A549 (cell line): ENCODE results near the gene NPAS2. TPM values are rescaled to one million over a fixed set of nuclear protein-coding genes. Genes with fewer than 3 reads are reported as not detected.

Experiments
- ATAC-seq, 2 experiments: fragments of 200-7000 bp in 1 of 2; fragments of >200 bp in 1 of 2; cut with Nextera tagmentation in 1 of 2; cut with Tn5 transposase in 1 of 2; 3 replicates each; pipeline versions ENCODE4 v1.8.0 to v1.9.1; 2018 to 2020; ENCODE audit warnings: mild to moderate bottlenecking in 1 of 2, moderate library complexity in 1 of 2
- CTCF ChIA-PET: fragments of 300-600 bp; sonication (Branson Sonifier 250); formaldehyde crosslinking; extraction: SDS; loops from one replicate; lab custom pipeline; 2021; ENCODE audit warnings: antibody characterized with exemption, inconsistent platforms; lab: Yijun Ruan, JAX
- POLR2A ChIA-PET: fragments of 350-600 bp; formaldehyde crosslinking; extraction: SDS; loops from one replicate; lab custom pipeline; 2021; ENCODE audit warnings: antibody characterized with exemption, inconsistent platforms; lab: Yijun Ruan, JAX
- DNase-seq, 2 experiments: peaks; one replicate each; pipeline versions ENCODE4 v3.0.0 to v3.0.0-alpha.2; 2011 to 2016; ENCODE audit warnings: low read depth in 1 of 2, low spot score in 1 of 2
- FAIRE-seq: peaks from 2 replicates; lab custom pipeline; 2011; peaks lifted over from hg19 to GRCh38; lab: Jason Lieb, UNC
- H3K27ac ChIP-seq, 2 experiments: fragments of >200 bp; sonication (Bioruptor Twin); formaldehyde crosslinking; 3 replicates each; pipeline ENCODE4 v1.5.1; 2016 to 2017
- H3K4me1 ChIP-seq: fragments of >200 bp; sonication (Bioruptor Twin); formaldehyde crosslinking; 3 replicates; pipeline ENCODE4 v1.6.1; 2016
- H3K4me2 ChIP-seq: fragments of >200 bp; sonication (Bioruptor Twin); formaldehyde crosslinking; 3 replicates; pipeline ENCODE4 v1.6.1; 2016
- H3K4me3 ChIP-seq: fragments of >200 bp; sonication (Bioruptor Twin); formaldehyde crosslinking; 3 replicates; pipeline ENCODE4 v1.5.1; 2016
- H3K9me3 ChIP-seq: fragments of >200 bp; sonication (Bioruptor Twin); formaldehyde crosslinking; 3 replicates; pipeline ENCODE4 v1.6.1; 2016
- ATOH8 ChIP-seq: fragments of 250-450 bp; sonication (Bioruptor Pico); IDR thresholded peaks from 2 replicates; pipeline ENCODE4 v1.5.0; 2020; ENCODE audit warnings: low read depth, mild to moderate bottlenecking, moderate library complexity
- BCL3 ChIP-seq: fragments of >200 bp; sonication (Bioruptor Twin); formaldehyde crosslinking; IDR thresholded peaks from 3 replicates; pipeline ENCODE4 v1.6.1; 2016
- CBX2 ChIP-seq: fragments of 200-600 bp; sonication (generic); IDR thresholded peaks from 2 replicates; pipeline ENCODE4 v1.6.1; 2016; ENCODE audit warnings: low read depth, mild to moderate bottlenecking, borderline replicate concordance
- CBX8 ChIP-seq: fragments of 200-600 bp; sonication (generic); IDR thresholded peaks from 2 replicates; pipeline ENCODE4 v1.6.1; 2016
- CHD2 ChIP-seq: fragments of 150-350 bp; IDR thresholded peaks from 2 replicates; pipeline ENCODE4 v1.6.1; 2014; ENCODE audit warnings: low read length; ENCODE audit not compliant: partially characterized antibody
- ESRRA ChIP-seq: fragments of 150-350 bp; IDR thresholded peaks from 2 replicates; pipeline ENCODE4 v1.6.1; 2014; ENCODE audit warnings: mild to moderate bottlenecking, low read length, borderline replicate concordance
- GATA3 ChIP-seq: IDR thresholded peaks from 2 replicates; pipeline ENCODE4 v1.6.1; 2012; ENCODE audit warnings: borderline replicate concordance
- HOXB13 ChIP-seq: fragments of 250-450 bp; sonication (Bioruptor Pico); IDR thresholded peaks from 2 replicates; pipeline ENCODE4 v1.5.0; 2020; ENCODE audit warnings: low read depth, mild to moderate bottlenecking, moderate library complexity
- JUNB ChIP-seq: fragments of >200 bp; sonication (Bioruptor Twin); formaldehyde crosslinking; IDR thresholded peaks from 2 replicates; pipeline ENCODE4 v1.6.1; 2016
- MAFK ChIP-seq: fragments of 450-650 bp; IDR thresholded peaks from 2 replicates; pipeline ENCODE4 v1.6.1; 2014; ENCODE audit not compliant: partially characterized antibody
- MAZ ChIP-seq: fragments of 150-350 bp; IDR thresholded peaks from 2 replicates; pipeline ENCODE4 v1.6.1; 2014; ENCODE audit warnings: antibody characterized with exemption, low read depth, low read length, borderline replicate concordance
- MYC ChIP-seq: IDR thresholded peaks from 2 replicates; pipeline ENCODE4 v1.6.1; 2012; ENCODE audit warnings: mild to moderate bottlenecking, inconsistent platforms, low read length, improper control_type of control experiment, borderline replicate concordance
- NFE2L2 ChIP-seq: fragments of 150-350 bp; conservative IDR thresholded peaks from 2 replicates; pipeline ENCODE4 v1.6.1; 2014; ENCODE audit warnings: low read length
- PHF8 ChIP-seq: fragments of 200-600 bp; sonication (generic); IDR thresholded peaks from 2 replicates; pipeline ENCODE4 v1.6.1; 2016; ENCODE audit warnings: low read depth, mild to moderate bottlenecking, antibody characterized with exemption, moderate library complexity, borderline replicate concordance
- POLR2A ChIP-seq: IDR thresholded peaks from 2 replicates; pipeline ENCODE4 v1.6.1; 2012; ENCODE audit warnings: mild to moderate bottlenecking, low read length
- TP53 ChIP-seq: fragments of 250-450 bp; sonication (Bioruptor Pico); IDR thresholded peaks from 2 replicates; pipeline ENCODE4 v1.5.0; 2021; ENCODE audit warnings: mild to moderate bottlenecking, moderate library complexity
- ZSCAN20 ChIP-seq: fragments of 250-450 bp; sonication (Bioruptor Pico); IDR thresholded peaks from 2 replicates; pipeline ENCODE4 v1.8.0; 2022; ENCODE audit warnings: mild to moderate bottlenecking, moderate library complexity
- WGBS: methylation state at CpG from one replicate; pipeline ENCODE4 v1.1.6; 2017; ENCODE audit errors: missing lambda C conversion rate; 5-methylcytosine and 5-hydroxymethylcytosine counted together
- polyA plus RNA-seq, 4 experiments: library from polyadenylated mRNA; depleted of rRNA in 3 of 4; stranded (reverse); fragments of >200 nt; fragmentation: RNase III in 1 of 4; extraction: RNeasy Plus Mini Kit Qiagen cat#74134 plus additional on column Dnase treatment in 1 of 4; gene quantifications; 2 replicates in 3 of 4; 3 replicates in 1 of 4; pipeline ENCODE4 v1.2.3, GENCODE V29; 2011 to 2017
- TF ChIP-seq, protein P1 (sequence below): fragments of 200-600 bp; sonication (generic); IDR thresholded peaks from 2 replicates; pipeline ENCODE4 v1.6.1; 2016; ENCODE audit warnings: antibody characterized with exemption, mild to moderate bottlenecking, moderate library complexity
- TF ChIP-seq, protein P2 (sequence below): fragments of >200 bp; sonication (Bioruptor Twin); formaldehyde crosslinking; IDR thresholded peaks from 3 replicates; pipeline ENCODE4 v1.5.1; 2016
- TF ChIP-seq, protein P3 (sequence below): fragments of 250-450 bp; sonication (Bioruptor Pico); IDR thresholded peaks from 2 replicates; pipeline ENCODE4 v1.5.0; 2021; ENCODE audit warnings: mild to moderate bottlenecking, moderate library complexity, borderline replicate concordance

NPAS2 gene
- polyA plus RNA-seq, 2 of the 4 experiments (the other 2 are of a cell fraction) = 31.4 to 56.1 TPM

GRCh38 chr2:100868083-100868482, 48.1 kb downstream of the NPAS2 start:
- no peak for DNase-seq
- Histone ChIP-seq H3K4me3 (no peak overlapping the region), H3K9me3 (peaks cover 17% of the 10 kb centered on the region; the same call in 2 of the 3 replicates), H3K4me2 (no peak overlapping the region), H3K4me1 (peaks cover 35% of the 10 kb centered on the region), H3K27ac (no peak overlapping the region)
- peak; percentile 15 for TF ChIP-seq MAFK
- no peak for TF ChIP-seq MAZ
- 0 out of 2 replicates have a peak, but pooled peaks have one; percentile 35 for TF ChIP-seq NFE2L2
- no peak for FAIRE-seq
- POLR2A ChIA-PET = no interaction called here
- ATAC-seq = no peak
- CTCF ChIA-PET = no interaction called here

DNA sequence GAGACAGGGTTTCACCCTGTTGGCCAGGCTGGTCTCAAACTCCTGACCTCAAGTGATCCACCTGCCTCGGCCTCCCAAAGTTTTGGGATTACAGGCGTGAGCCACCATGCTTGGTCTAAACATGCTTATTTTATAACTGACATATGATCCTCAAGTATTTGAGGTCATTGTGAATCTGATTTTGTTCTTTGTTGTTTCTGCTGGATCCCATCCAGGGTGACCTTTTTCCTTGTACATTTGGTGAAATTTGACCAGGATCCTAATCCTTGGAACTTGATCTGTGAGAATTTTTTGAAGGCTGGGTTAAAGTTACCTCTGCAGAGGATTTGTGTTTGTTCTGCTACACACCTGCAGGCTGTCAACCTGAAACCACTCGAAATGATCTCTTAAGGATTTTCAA, 49.2 kb downstream of the NPAS2 start:
- Histone ChIP-seq H3K4me3 (no peak overlapping the region), H3K27ac (no peak overlapping the region), H3K9me3 (peaks cover 17% of the 10 kb centered on the region; the same call in 2 of the 3 replicates), H3K4me1 (peaks cover 31% of the 10 kb centered on the region), H3K4me2 (no peak overlapping the region)
- CTCF ChIA-PET = interaction anchor here (2.1 kb wide), 1 partner anchor 139 kb away, joined by 7 read pairs; no protein-coding TSS in a partner anchor
- no peak for ATAC-seq
- POLR2A ChIA-PET = no interaction called here
- no peak for DNase-seq
- TF ChIP-seq CBX8 = no peak
- no peak for TF ChIP-seq ZSCAN20 (CRISPR knock-in tag)
- TF ChIP-seq POLR2A = no peak
- TF ChIP-seq CHD2 = no peak
- TF ChIP-seq, protein P1, sequence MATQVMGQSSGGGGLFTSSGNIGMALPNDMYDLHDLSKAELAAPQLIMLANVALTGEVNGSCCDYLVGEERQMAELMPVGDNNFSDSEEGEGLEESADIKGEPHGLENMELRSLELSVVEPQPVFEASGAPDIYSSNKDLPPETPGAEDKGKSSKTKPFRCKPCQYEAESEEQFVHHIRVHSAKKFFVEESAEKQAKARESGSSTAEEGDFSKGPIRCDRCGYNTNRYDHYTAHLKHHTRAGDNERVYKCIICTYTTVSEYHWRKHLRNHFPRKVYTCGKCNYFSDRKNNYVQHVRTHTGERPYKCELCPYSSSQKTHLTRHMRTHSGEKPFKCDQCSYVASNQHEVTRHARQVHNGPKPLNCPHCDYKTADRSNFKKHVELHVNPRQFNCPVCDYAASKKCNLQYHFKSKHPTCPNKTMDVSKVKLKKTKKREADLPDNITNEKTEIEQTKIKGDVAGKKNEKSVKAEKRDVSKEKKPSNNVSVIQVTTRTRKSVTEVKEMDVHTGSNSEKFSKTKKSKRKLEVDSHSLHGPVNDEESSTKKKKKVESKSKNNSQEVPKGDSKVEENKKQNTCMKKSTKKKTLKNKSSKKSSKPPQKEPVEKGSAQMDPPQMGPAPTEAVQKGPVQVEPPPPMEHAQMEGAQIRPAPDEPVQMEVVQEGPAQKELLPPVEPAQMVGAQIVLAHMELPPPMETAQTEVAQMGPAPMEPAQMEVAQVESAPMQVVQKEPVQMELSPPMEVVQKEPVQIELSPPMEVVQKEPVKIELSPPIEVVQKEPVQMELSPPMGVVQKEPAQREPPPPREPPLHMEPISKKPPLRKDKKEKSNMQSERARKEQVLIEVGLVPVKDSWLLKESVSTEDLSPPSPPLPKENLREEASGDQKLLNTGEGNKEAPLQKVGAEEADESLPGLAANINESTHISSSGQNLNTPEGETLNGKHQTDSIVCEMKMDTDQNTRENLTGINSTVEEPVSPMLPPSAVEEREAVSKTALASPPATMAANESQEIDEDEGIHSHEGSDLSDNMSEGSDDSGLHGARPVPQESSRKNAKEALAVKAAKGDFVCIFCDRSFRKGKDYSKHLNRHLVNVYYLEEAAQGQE = no peak
- TF ChIP-seq ESRRA = no peak
- no peak for TF ChIP-seq CBX2
- no peak for TF ChIP-seq NFE2L2
- TF ChIP-seq HOXB13 (CRISPR knock-in tag) = no peak
- no peak for TF ChIP-seq ATOH8 (CRISPR knock-in tag)
- TF ChIP-seq BCL3 = no peak
- TF ChIP-seq, protein P2, sequence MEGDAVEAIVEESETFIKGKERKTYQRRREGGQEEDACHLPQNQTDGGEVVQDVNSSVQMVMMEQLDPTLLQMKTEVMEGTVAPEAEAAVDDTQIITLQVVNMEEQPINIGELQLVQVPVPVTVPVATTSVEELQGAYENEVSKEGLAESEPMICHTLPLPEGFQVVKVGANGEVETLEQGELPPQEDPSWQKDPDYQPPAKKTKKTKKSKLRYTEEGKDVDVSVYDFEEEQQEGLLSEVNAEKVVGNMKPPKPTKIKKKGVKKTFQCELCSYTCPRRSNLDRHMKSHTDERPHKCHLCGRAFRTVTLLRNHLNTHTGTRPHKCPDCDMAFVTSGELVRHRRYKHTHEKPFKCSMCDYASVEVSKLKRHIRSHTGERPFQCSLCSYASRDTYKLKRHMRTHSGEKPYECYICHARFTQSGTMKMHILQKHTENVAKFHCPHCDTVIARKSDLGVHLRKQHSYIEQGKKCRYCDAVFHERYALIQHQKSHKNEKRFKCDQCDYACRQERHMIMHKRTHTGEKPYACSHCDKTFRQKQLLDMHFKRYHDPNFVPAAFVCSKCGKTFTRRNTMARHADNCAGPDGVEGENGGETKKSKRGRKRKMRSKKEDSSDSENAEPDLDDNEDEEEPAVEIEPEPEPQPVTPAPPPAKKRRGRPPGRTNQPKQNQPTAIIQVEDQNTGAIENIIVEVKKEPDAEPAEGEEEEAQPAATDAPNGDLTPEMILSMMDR = no peak
- no peak for TF ChIP-seq GATA3
- no peak for TF ChIP-seq MYC
- TF ChIP-seq JUNB = no peak
- no peak for TF ChIP-seq PHF8
- TF ChIP-seq, protein P3, sequence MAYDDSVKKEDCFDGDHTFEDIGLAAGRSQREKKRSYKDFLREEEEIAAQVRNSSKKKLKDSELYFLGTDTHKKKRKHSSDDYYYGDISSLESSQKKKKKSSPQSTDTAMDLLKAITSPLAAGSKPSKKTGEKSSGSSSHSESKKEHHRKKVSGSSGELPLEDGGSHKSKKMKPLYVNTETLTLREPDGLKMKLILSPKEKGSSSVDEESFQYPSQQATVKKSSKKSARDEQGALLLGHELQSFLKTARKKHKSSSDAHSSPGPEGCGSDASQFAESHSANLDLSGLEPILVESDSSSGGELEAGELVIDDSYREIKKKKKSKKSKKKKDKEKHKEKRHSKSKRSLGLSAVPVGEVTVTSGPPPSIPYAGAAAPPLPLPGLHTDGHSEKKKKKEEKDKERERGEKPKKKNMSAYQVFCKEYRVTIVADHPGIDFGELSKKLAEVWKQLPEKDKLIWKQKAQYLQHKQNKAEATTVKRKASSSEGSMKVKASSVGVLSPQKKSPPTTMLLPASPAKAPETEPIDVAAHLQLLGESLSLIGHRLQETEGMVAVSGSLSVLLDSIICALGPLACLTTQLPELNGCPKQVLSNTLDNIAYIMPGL (CRISPR knock-in tag) = no peak
- TF ChIP-seq TP53 (CRISPR knock-in tag) = no peak
- WGBS = 93% methylated on average over 3 of the region's 3 CpGs
- no peak for FAIRE-seq
